Neural progenitor cell (in vitro differentiated cells): ENCODE data around the gene IPO4.

Source experiments
- EZH2 ChIP-seq: fragments of 200-600 bp; sonication (generic); IDR thresholded peaks from 2 replicates; pipeline ENCODE4 v1.6.1; 2017; ENCODE audit warnings: antibody characterized with exemption, mild to moderate bottlenecking, moderate library complexity
- EZH2phosphoT487 ChIP-seq: fragments of 200-600 bp; sonication (generic); IDR thresholded peaks from 2 replicates; pipeline ENCODE4 v1.6.1; 2017; ENCODE audit warnings: antibody characterized with exemption
- TF ChIP-seq, protein P1 (sequence below): fragments of 200-600 bp; sonication (generic); IDR thresholded peaks from 2 replicates; pipeline ENCODE4 v1.5.1; 2017; ENCODE audit warnings: antibody characterized with exemption, mild to moderate bottlenecking

DNA sequence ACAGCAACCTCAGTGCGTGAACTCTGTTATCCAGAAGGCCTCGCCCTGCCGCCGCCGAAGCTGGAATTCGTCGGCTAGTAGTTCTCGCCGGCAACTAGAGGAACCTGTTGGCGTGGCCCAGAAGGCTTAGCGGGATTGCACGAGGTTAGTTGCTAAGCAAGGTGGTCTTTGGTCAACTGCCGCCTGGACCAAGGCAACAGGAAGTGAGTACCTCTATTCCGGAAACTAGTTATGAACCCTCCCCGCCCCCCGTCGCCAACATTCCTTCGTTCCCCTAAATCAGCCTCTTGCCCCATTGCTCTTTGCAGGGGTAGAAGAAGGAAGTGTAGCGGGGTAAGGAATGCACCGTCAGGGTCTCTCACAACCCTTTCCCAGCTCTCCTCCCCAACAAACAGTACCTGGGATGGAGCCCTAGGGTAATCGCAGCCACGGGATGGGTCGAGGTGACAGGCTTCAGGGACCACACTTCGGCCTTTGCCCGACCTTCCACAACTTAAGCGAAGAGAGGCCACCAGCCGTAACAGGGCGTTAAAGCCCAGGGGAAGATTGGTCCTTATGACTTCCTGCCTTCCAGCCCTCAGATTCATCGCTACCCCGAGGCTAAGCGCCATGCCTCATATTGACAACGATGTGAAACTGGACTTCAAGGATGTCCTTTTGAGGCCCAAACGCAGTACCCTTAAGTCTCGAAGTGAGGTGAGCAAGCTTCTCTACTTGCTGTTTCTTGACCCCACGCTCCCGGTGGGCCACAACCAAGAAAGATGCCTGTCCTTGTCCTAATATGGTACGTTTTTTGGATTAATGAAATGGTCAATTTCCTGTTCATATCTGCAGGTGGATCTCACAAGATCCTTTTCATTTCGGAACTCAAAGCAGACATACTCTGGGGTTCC lies 44.3 kb upstream of the IPO4 start, which contains the start of gene GMPR2:
- TF ChIP-seq EZH2 (no peak), EZH2phosphoT487 (no peak)
- TF ChIP-seq, protein P1, sequence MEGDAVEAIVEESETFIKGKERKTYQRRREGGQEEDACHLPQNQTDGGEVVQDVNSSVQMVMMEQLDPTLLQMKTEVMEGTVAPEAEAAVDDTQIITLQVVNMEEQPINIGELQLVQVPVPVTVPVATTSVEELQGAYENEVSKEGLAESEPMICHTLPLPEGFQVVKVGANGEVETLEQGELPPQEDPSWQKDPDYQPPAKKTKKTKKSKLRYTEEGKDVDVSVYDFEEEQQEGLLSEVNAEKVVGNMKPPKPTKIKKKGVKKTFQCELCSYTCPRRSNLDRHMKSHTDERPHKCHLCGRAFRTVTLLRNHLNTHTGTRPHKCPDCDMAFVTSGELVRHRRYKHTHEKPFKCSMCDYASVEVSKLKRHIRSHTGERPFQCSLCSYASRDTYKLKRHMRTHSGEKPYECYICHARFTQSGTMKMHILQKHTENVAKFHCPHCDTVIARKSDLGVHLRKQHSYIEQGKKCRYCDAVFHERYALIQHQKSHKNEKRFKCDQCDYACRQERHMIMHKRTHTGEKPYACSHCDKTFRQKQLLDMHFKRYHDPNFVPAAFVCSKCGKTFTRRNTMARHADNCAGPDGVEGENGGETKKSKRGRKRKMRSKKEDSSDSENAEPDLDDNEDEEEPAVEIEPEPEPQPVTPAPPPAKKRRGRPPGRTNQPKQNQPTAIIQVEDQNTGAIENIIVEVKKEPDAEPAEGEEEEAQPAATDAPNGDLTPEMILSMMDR, result no peak
